GM12864 (cell line): ENCODE measurements around the gene CENPO.

Experiments used
- DNase-seq: peaks from one replicate; pipeline ENCODE4 v3.0.0-alpha.2; 2011; ENCODE audit warnings: low read depth
- H3K4me3 ChIP-seq: 2 replicates; pipeline ENCODE4 v1.5.1; 2011; ENCODE audit warnings: mild to moderate bottlenecking, low read depth, low read length, control low read depth
- CTCF ChIP-seq: IDR thresholded peaks from 2 replicates; pipeline ENCODE4 v1.5.1; 2011; ENCODE audit warnings: low read depth, mild to moderate bottlenecking, moderate library complexity, low read length, control low read depth, inconsistent platforms; ENCODE audit errors: missing control alignments

The CENPO gene

GRCh38 chr2:24792874-24793760, at the start of gene CENPO, which contains the start of gene PTRHD1:
CENPO (plus strand) TSS chr2:24793425; CDS start chr2:24793920, 495 bp downstream.
PTRHD1 (minus strand) TSS chr2:24793391; CDS start chr2:24793377, 14 bp downstream.
- H3K4me3 ChIP-seq, result peak within 1 kb of the TSS; percentile 84
- DNase-seq, result peak; percentile 92
- TF ChIP-seq CTCF, result peak; percentile 56

- H3K4me3 ChIP-seq, result no peak overlapping the region
- no peak for TF ChIP-seq CTCF
Observed at GRCh38 chr2:24743924-24744323, 49.3 kb upstream of the CENPO start.

GRCh38 chr2:24744356-24744755, 48.9 kb upstream of the CENPO start:
- no peak overlapping the region for H3K4me3 ChIP-seq
- no peak for TF ChIP-seq CTCF
- DNase-seq, result no peak

More at GRCh38 chr2:24743924-24744323, 49.3 kb upstream of the CENPO start:
- DNase-seq, result no peak

- no peak for TF ChIP-seq CTCF
- H3K4me3 ChIP-seq, result no peak overlapping the region
- DNase-seq, result no peak
Observed at GRCh38 chr2:24745825-24746224, 47.4 kb upstream of the CENPO start.

- TF ChIP-seq CTCF, result no peak
- H3K4me3 ChIP-seq, result no peak overlapping the region
- no peak for DNase-seq
Observed at GRCh38 chr2:24747299-24747698, 45.9 kb upstream of the CENPO start.

- no peak for TF ChIP-seq CTCF
- H3K4me3 ChIP-seq, result no peak overlapping the region
- no peak for DNase-seq
Observed at GRCh38 chr2:24749069-24749691, 44.0 kb upstream of the CENPO start.
